HG03280 (cell line): ENCODE results near the gene WSB1.

Experiments used
- ATAC-seq: cut with Tn5 transposase; IDR thresholded peaks from one replicate; pipeline ENCODE4 v1.9.1; 2021; ENCODE audit warnings: mild to moderate bottlenecking, moderate library complexity; ENCODE audit not compliant: unreplicated experiment

The WSB1 gene

GRCh38 chr17:27333410-27333980 lies 39.6 kb downstream of the WSB1 start:
- ATAC-seq = no peak

GRCh38 chr17:27336184-27336583 lies 42.3 kb downstream of the WSB1 start:
- no peak for ATAC-seq

GRCh38 chr17:27338536-27338985 lies 44.6 kb downstream of the WSB1 start:
- ATAC-seq = peak; percentile 48

GRCh38 chr17:27339198-27339835 lies 45.4 kb downstream of the WSB1 start:
- ATAC-seq = peak; percentile 41

GRCh38 chr17:27339836-27340550 lies 46.1 kb downstream of the WSB1 start:
- ATAC-seq = no peak

GRCh38 chr17:27340575-27340974 lies 46.7 kb downstream of the WSB1 start:
- no peak for ATAC-seq

- no peak for ATAC-seq
Observed at GRCh38 chr17:27341041-27341471, 47.1 kb downstream of the WSB1 start.

GRCh38 chr17:27342059-27342458 lies 48.1 kb downstream of the WSB1 start:
- no peak for ATAC-seq

GRCh38 chr17:27343294-27343693 lies 49.4 kb downstream of the WSB1 start:
- ATAC-seq = no peak

GRCh38 chr17:27343977-27344607 lies 50.2 kb downstream of the WSB1 start:
- ATAC-seq = no peak

- no peak for ATAC-seq
Observed at GRCh38 chr17:27345141-27345904, 51.4 kb downstream of the WSB1 start.

GRCh38 chr17:27346228-27346899 lies 52.5 kb downstream of the WSB1 start:
- no peak for ATAC-seq

GRCh38 chr17:27348196-27348595 lies 54.3 kb downstream of the WSB1 start:
- no peak for ATAC-seq

- no peak for ATAC-seq
Observed at GRCh38 chr17:27349540-27350021, 55.7 kb downstream of the WSB1 start.

- ATAC-seq = no peak
Observed at GRCh38 chr17:27351759-27352158, 57.8 kb downstream of the WSB1 start.

- no peak for ATAC-seq
Observed at GRCh38 chr17:27352448-27353032, 58.6 kb downstream of the WSB1 start.

GRCh38 chr17:27353033-27353460 lies 59.1 kb downstream of the WSB1 start:
- ATAC-seq = no peak

- ATAC-seq = peak; percentile 76
Observed at GRCh38 chr17:27353461-27354050, 59.6 kb downstream of the WSB1 start.

GRCh38 chr17:27354051-27354490 lies 60.2 kb downstream of the WSB1 start:
- ATAC-seq = no peak
